Liver (tissue), 9 donors: Measurements from ENCODE around the gene FOSL2. TPM values are rescaled to one million over a fixed set of nuclear protein-coding genes. Genes with fewer than 3 reads are reported as not detected.

Experiments used
- DNase-seq: peaks from one replicate; pipeline ENCODE4 v3.0.0-alpha.2; 2017; ENCODE audit warnings: low spot score
- H3K27ac ChIP-seq, 2 donors: one replicate each; pipeline ENCODE4 v1.7.0; 2013; ENCODE audit warnings: inconsistent platforms in 2 of 2, low read length in 2 of 2, control low read depth in 1 of 2, low read depth in 1 of 2, mild to moderate bottlenecking in 1 of 2
- H3K27me3 ChIP-seq, 4 donors: one replicate each; pipeline versions ENCODE4 v1.6.1 to v1.7.0; 2013; ENCODE audit warnings: low read length in 3 of 4, inconsistent platforms in 1 of 4, mild to moderate bottlenecking in 1 of 4, moderate library complexity in 1 of 4; ENCODE audit not compliant: control insufficient read depth in 4 of 4, insufficient read depth in 4 of 4
- H3K36me3 ChIP-seq, 4 donors: one replicate each; pipeline versions ENCODE4 v1.6.1 to v1.7.0; 2013; ENCODE audit warnings: low read length in 3 of 4, mild to moderate bottlenecking in 3 of 4, low read depth in 1 of 4, moderate library complexity in 1 of 4; ENCODE audit not compliant: control insufficient read depth in 4 of 4, insufficient read depth in 3 of 4
- H3K4me1 ChIP-seq, 4 donors: one replicate each; pipeline versions ENCODE4 v1.6.1 to v1.7.0; 2013; ENCODE audit warnings: low read length in 3 of 4, mild to moderate bottlenecking in 3 of 4, moderate library complexity in 1 of 4; ENCODE audit not compliant: control insufficient read depth in 4 of 4, insufficient read depth in 4 of 4
- H3K4me3 ChIP-seq, 3 donors: one replicate each; pipeline versions ENCODE4 v1.6.1 to v1.7.0; 2013; ENCODE audit warnings: low read length in 3 of 3, control low read depth in 1 of 3, low read depth in 1 of 3, mild to moderate bottlenecking in 1 of 3
- H3K9ac ChIP-seq, 2 donors: one replicate each; pipeline ENCODE4 v1.7.0; 2013; ENCODE audit warnings: low read length in 2 of 2, mild to moderate bottlenecking in 2 of 2, moderate library complexity in 2 of 2, control low read depth in 1 of 2, low read depth in 1 of 2
- H3K9me3 ChIP-seq, 4 donors: one replicate each; pipeline versions ENCODE4 v1.6.1 to v1.7.0; 2013; ENCODE audit warnings: low read length in 3 of 4; ENCODE audit not compliant: control insufficient read depth in 4 of 4
- EGR1 ChIP-seq, 2 donors: IDR thresholded peaks; 2 replicates each; pipeline ENCODE4 v1.6.1; 2016 to 2018; ENCODE audit warnings: antibody characterized with exemption in 2 of 2, low read depth in 2 of 2
- FOXA1 ChIP-seq: IDR thresholded peaks from 2 replicates; pipeline ENCODE4 v1.6.1; 2016; ENCODE audit warnings: antibody characterized with exemption
- FOXA2 ChIP-seq: IDR thresholded peaks from 2 replicates; pipeline ENCODE4 v1.6.1; 2016; ENCODE audit warnings: antibody characterized with exemption
- GABPA ChIP-seq, 2 donors: IDR thresholded peaks in 1 of 2; conservative IDR thresholded peaks in 1 of 2; 2 replicates each; pipeline ENCODE4 v1.6.1; 2016; ENCODE audit warnings: antibody characterized with exemption in 2 of 2, mild to moderate bottlenecking in 1 of 2, moderate library complexity in 1 of 2
- HNF4A ChIP-seq, 2 donors: conservative IDR thresholded peaks; 2 replicates each; pipeline ENCODE4 v1.6.1; 2016; ENCODE audit warnings: antibody characterized with exemption in 2 of 2, mild to moderate bottlenecking in 2 of 2
- HNF4G ChIP-seq: IDR thresholded peaks from 2 replicates; pipeline ENCODE4 v1.6.1; 2016; ENCODE audit warnings: antibody characterized with exemption
- JUND ChIP-seq, 2 donors: IDR thresholded peaks; 2 replicates each; pipeline ENCODE4 v1.6.1; 2016; ENCODE audit warnings: antibody characterized with exemption in 2 of 2
- NR2F2 ChIP-seq: IDR thresholded peaks from 2 replicates; pipeline ENCODE4 v1.6.1; 2016; ENCODE audit warnings: antibody characterized with exemption
- RAD21 ChIP-seq, 2 donors: IDR thresholded peaks; 2 replicates each; pipeline ENCODE4 v1.6.1; 2016; ENCODE audit warnings: antibody characterized with exemption in 2 of 2, mild to moderate bottlenecking in 2 of 2
- RXRA ChIP-seq, 2 donors: IDR thresholded peaks; 2 replicates each; pipeline ENCODE4 v1.6.1; 2017 to 2018; ENCODE audit warnings: antibody characterized with exemption in 2 of 2, mild to moderate bottlenecking in 1 of 2
- SP1 ChIP-seq: IDR thresholded peaks from 2 replicates; pipeline ENCODE4 v1.6.1; 2018; ENCODE audit warnings: antibody characterized with exemption, mild to moderate bottlenecking
- TAF1 ChIP-seq: conservative IDR thresholded peaks from 2 replicates; pipeline ENCODE4 v1.6.1; 2016; ENCODE audit warnings: antibody characterized with exemption, mild to moderate bottlenecking
- YY1 ChIP-seq: IDR thresholded peaks from 2 replicates; pipeline ENCODE4 v1.6.1; 2016; ENCODE audit warnings: antibody characterized with exemption, mild to moderate bottlenecking
- WGBS: extraction: QIAGEN DNeasy Blood & Tissue Kit; methylation state at CpG from one replicate; pipeline ENCODE4 v1.1.7; 2013; 5-methylcytosine and 5-hydroxymethylcytosine counted together
- polyA plus RNA-seq, 2 donors: library from polyadenylated mRNA; stranded (reverse) in 1 of 2; unstranded in 1 of 2; fragments of 200-250 nt in 1 of 2; fragments of >200 nt in 1 of 2; fragmentation: Nextera tagmentation in 1 of 2; extraction: Ambion mirVana in 1 of 2; gene quantifications; one replicate each; pipeline versions ENCODE4 v1.2.1 to v1.2.3, GENCODE V29; 2013 to 2015
- total RNA-seq, 2 donors: library from RNA; depleted of rRNA; stranded (reverse); fragments of >200 nt; gene quantifications; one replicate each; pipeline ENCODE4 v1.2.3, GENCODE V29; 2014
- TF ChIP-seq, protein P1 (sequence below): IDR thresholded peaks from 2 replicates; pipeline ENCODE4 v1.6.1; 2016; ENCODE audit warnings: antibody characterized with exemption
- TF ChIP-seq, protein P2 (sequence below): IDR thresholded peaks from 2 replicates; pipeline ENCODE4 v1.6.1; 2016; ENCODE audit warnings: antibody characterized with exemption
- TF ChIP-seq, protein P3 (sequence below): fragments of 150-350 bp; IDR thresholded peaks from 2 replicates; pipeline ENCODE4 v1.5.1; 2017; ENCODE audit warnings: improper control_type of control experiment, low read depth, low read length; ENCODE audit not compliant: missing input control
- TF ChIP-seq, protein P4 (sequence below): IDR thresholded peaks from 2 replicates; pipeline ENCODE4 v1.6.1; 2016; ENCODE audit warnings: antibody characterized with exemption, mild to moderate bottlenecking
- TF ChIP-seq, protein P5 (sequence below): IDR thresholded peaks from 2 replicates; pipeline ENCODE4 v1.6.1; 2016; ENCODE audit warnings: antibody characterized with exemption
- donor health status: healthy.
- donor health status: healthy.
- donor health status: healthy.
- donor health status: healthy.
- donor health status: healthy.

FOSL2 gene
- total and polyA plus RNA-seq, 4 donors, result 1.9 to 10.7 (median 2.6) TPM

DNA sequence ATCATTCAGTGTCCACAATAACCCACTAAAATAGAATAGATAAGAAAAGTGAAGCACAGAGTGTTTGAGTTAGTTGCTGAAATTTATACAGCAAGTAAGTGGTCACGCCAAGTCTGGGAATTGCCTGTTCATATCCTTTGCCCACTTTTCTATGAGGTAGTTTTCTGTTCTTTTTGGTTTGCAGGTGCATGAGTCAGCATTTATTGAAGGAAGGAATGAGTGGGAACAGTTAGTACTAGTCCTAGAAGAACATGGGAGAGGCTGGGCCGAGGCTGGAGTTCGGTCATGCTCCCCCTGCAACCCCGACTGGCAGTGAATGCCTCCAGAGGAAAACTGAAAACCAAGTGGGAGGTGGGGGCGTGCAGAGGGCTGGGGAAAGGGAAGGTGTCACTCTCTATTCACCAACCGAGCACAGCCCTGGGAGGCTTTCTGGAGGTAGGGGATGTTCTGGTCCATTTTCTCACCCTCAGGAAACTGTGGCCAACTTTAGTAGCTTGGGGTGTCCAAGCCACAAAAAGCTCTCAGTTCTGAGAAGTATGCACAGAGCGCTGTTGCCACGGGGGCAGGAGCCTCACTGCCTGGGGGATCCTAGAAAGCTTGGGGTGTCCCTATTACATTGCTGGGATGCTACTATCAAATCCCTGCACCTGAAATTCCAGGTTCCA is 41.4 kb downstream of the FOSL2 start (continued):
- TF ChIP-seq, protein P1, sequence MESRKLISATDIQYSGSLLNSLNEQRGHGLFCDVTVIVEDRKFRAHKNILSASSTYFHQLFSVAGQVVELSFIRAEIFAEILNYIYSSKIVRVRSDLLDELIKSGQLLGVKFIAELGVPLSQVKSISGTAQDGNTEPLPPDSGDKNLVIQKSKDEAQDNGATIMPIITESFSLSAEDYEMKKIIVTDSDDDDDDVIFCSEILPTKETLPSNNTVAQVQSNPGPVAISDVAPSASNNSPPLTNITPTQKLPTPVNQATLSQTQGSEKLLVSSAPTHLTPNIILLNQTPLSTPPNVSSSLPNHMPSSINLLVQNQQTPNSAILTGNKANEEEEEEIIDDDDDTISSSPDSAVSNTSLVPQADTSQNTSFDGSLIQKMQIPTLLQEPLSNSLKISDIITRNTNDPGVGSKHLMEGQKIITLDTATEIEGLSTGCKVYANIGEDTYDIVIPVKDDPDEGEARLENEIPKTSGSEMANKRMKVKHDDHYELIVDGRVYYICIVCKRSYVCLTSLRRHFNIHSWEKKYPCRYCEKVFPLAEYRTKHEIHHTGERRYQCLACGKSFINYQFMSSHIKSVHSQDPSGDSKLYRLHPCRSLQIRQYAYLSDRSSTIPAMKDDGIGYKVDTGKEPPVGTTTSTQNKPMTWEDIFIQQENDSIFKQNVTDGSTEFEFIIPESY, result no peak
- no peak for TF ChIP-seq HNF4A (conservative IDR thresholded peaks at IDR 0.05)
- TF ChIP-seq NR2F2, result no peak
- TF ChIP-seq RXRA (IDR thresholded peaks at IDR 0.05), result no peak
- no peak for TF ChIP-seq JUND (IDR thresholded peaks at IDR 0.05)

DNA sequence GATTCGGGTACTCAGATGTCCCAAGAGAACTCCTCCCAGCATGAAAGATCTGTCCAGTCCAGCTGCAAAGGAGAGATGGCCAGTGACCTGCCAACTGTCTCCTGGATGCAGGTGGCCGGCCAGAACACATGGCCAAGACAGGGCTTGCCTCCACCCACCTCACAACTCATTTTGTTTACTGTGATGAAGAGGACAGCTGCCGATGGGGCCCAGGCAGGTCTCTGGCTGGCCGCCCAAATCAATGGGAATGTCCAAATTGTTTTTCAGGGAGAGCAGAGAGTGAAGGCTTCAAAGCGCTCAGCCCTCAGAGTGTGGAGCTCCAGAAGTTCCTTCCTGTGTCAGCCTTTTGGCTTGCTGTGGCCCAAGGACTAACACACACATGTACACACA is 41.9 kb downstream of the FOSL2 start:
- WGBS, result 31% methylated on average over 5 of the region's 5 CpGs
- Histone ChIP-seq H3K4me3 (no peak overlapping the region), H3K27me3 (no peaks in the 10 kb centered on the region), H3K36me3 (no peaks in the 10 kb centered on the region), H3K9ac (no peak overlapping the region), H3K4me1 (peaks cover 0 to 5% (median 0%) of the 10 kb centered on the region in 4 donors), H3K27ac (no peak overlapping the region), H3K9me3 (no peaks in the 10 kb centered on the region)
- DNase-seq, result peak; percentile 67
- TF ChIP-seq, protein P2, sequence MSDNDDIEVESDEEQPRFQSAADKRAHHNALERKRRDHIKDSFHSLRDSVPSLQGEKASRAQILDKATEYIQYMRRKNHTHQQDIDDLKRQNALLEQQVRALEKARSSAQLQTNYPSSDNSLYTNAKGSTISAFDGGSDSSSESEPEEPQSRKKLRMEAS, result peak; percentile 58
- no peak for TF ChIP-seq HNF4G
- TF ChIP-seq GABPA (IDR thresholded peaks at IDR 0.05 in 1 of 2, conservative IDR thresholded peaks at IDR 0.05 in 1 of 2), result no peak
- no peak for TF ChIP-seq EGR1 (IDR thresholded peaks at IDR 0.05; ENCODE audit: low read depth in 2 of 2)
- TF ChIP-seq FOXA2, result no peak
- no peak for TF ChIP-seq TAF1
- peak; percentile 25 to 28 for TF ChIP-seq RAD21 (IDR thresholded peaks at IDR 0.05)
- TF ChIP-seq RXRA (IDR thresholded peaks at IDR 0.05), result peak; percentile 13 to 44
- peak; percentile 22 for TF ChIP-seq YY1
- TF ChIP-seq HNF4A (conservative IDR thresholded peaks at IDR 0.05), result peak; percentile 15 to 33
- no peak for TF ChIP-seq FOXA1

DNA sequence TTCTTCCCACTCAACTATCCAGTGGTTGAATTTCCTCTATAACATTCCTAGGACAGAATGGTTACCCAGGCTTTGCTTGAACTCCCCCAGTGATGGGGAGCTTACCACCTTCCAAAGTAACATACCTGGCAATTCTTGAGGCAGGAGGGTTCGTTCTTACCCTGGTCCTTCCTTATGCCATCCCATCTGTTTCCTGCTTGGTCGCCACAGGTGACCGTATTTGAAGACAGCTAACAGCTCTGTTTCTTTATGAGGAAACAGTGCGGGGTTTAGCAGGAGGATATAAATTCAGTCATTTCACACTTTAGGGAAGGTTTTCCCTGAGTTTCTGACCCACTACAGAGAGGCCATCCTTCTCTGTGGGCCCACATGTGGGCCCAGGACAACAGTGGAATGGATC is 42.6 kb downstream of the FOSL2 start:
- Histone ChIP-seq H3K27me3 (no peaks in the 10 kb centered on the region), H3K4me3 (no peak overlapping the region), H3K9me3 (no peaks in the 10 kb centered on the region), H3K4me1 (peaks cover 0 to 5% (median 0%) of the 10 kb centered on the region in 4 donors), H3K36me3 (no peaks in the 10 kb centered on the region), H3K27ac (no peak overlapping the region), H3K9ac (no peak overlapping the region)
- no peak for DNase-seq
- 84% methylated on average over 4 of the region's 4 CpGs for WGBS
- TF ChIP-seq, protein P3, sequence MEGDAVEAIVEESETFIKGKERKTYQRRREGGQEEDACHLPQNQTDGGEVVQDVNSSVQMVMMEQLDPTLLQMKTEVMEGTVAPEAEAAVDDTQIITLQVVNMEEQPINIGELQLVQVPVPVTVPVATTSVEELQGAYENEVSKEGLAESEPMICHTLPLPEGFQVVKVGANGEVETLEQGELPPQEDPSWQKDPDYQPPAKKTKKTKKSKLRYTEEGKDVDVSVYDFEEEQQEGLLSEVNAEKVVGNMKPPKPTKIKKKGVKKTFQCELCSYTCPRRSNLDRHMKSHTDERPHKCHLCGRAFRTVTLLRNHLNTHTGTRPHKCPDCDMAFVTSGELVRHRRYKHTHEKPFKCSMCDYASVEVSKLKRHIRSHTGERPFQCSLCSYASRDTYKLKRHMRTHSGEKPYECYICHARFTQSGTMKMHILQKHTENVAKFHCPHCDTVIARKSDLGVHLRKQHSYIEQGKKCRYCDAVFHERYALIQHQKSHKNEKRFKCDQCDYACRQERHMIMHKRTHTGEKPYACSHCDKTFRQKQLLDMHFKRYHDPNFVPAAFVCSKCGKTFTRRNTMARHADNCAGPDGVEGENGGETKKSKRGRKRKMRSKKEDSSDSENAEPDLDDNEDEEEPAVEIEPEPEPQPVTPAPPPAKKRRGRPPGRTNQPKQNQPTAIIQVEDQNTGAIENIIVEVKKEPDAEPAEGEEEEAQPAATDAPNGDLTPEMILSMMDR, result no peak
- TF ChIP-seq RXRA (IDR thresholded peaks at IDR 0.05) (no peak), HNF4A (conservative IDR thresholded peaks at IDR 0.05) (no peak), RAD21 (IDR thresholded peaks at IDR 0.05) (no peak), TAF1 (no peak), JUND (IDR thresholded peaks at IDR 0.05) (no peak), FOXA1 (no peak), GABPA (IDR thresholded peaks at IDR 0.05 in 1 of 2, conservative IDR thresholded peaks at IDR 0.05 in 1 of 2) (no peak), HNF4G (no peak), YY1 (no peak), NR2F2 (no peak), FOXA2 (no peak), SP1 (no peak), EGR1 (IDR thresholded peaks at IDR 0.05; ENCODE audit: low read depth in 2 of 2) (no peak)
- TF ChIP-seq, protein P4, sequence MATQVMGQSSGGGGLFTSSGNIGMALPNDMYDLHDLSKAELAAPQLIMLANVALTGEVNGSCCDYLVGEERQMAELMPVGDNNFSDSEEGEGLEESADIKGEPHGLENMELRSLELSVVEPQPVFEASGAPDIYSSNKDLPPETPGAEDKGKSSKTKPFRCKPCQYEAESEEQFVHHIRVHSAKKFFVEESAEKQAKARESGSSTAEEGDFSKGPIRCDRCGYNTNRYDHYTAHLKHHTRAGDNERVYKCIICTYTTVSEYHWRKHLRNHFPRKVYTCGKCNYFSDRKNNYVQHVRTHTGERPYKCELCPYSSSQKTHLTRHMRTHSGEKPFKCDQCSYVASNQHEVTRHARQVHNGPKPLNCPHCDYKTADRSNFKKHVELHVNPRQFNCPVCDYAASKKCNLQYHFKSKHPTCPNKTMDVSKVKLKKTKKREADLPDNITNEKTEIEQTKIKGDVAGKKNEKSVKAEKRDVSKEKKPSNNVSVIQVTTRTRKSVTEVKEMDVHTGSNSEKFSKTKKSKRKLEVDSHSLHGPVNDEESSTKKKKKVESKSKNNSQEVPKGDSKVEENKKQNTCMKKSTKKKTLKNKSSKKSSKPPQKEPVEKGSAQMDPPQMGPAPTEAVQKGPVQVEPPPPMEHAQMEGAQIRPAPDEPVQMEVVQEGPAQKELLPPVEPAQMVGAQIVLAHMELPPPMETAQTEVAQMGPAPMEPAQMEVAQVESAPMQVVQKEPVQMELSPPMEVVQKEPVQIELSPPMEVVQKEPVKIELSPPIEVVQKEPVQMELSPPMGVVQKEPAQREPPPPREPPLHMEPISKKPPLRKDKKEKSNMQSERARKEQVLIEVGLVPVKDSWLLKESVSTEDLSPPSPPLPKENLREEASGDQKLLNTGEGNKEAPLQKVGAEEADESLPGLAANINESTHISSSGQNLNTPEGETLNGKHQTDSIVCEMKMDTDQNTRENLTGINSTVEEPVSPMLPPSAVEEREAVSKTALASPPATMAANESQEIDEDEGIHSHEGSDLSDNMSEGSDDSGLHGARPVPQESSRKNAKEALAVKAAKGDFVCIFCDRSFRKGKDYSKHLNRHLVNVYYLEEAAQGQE, result no peak
- TF ChIP-seq, protein P5, sequence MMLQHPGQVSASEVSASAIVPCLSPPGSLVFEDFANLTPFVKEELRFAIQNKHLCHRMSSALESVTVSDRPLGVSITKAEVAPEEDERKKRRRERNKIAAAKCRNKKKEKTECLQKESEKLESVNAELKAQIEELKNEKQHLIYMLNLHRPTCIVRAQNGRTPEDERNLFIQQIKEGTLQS, result no peak
- TF ChIP-seq, protein P2, result no peak
- TF ChIP-seq, protein P1, result no peak
